HG03558 (cell line): Measurements from ENCODE around the gene SMIM41.

Source experiments
- ATAC-seq: cut with Tn5 transposase; IDR thresholded peaks from one replicate; pipeline ENCODE4 v1.9.1; 2021; ENCODE audit warnings: moderate number of reproducible peaks; ENCODE audit not compliant: unreplicated experiment; ENCODE audit errors: extremely low read depth

The SMIM41 gene

GRCh38 chr12:52062167-52063081, 17.1 kb upstream of the SMIM41 start:
- ATAC-seq: no peak

GRCh38 chr12:52063082-52063924, 16.2 kb upstream of the SMIM41 start:
- no peak for ATAC-seq

- ATAC-seq: no peak
These were observed 15.4 kb upstream of the SMIM41 start for GRCh38 chr12:52063981-52064649.

GRCh38 chr12:52066346-52067080, 13.0 kb upstream of the SMIM41 start:
- ATAC-seq: no peak

- ATAC-seq: no peak
These were observed 12.5 kb upstream of the SMIM41 start for GRCh38 chr12:52067081-52067374.

- ATAC-seq: peak; percentile 67
These were observed 9.9 kb upstream of the SMIM41 start, which contains the start of gene ATG101 for GRCh38 chr12:52069327-52070184. ATG101 (plus strand) TSS chr12:52069978; CDS start chr12:52073651, 3,673 bp downstream.

GRCh38 chr12:52070185-52070925, 9.1 kb upstream of the SMIM41 start:
- ATAC-seq: no peak

GRCh38 chr12:52073531-52074381, 5.7 kb upstream of the SMIM41 start:
- no peak for ATAC-seq

- no peak for ATAC-seq
These were observed 4.4 kb upstream of the SMIM41 start for GRCh38 chr12:52074971-52075724.

- no peak for ATAC-seq
These were observed 2.7 kb upstream of the SMIM41 start for GRCh38 chr12:52076811-52077210.

- no peak for ATAC-seq
These were observed 1.2 kb upstream of the SMIM41 start for GRCh38 chr12:52078276-52078675.

- no peak for ATAC-seq
These were observed 1.1 kb downstream of the SMIM41 start for GRCh38 chr12:52080403-52081251.

- no peak for ATAC-seq
These were observed 1.8 kb downstream of the SMIM41 start for GRCh38 chr12:52081263-52081733.

- no peak for ATAC-seq
These were observed 2.6 kb downstream of the SMIM41 start for GRCh38 chr12:52082026-52082668.

GRCh38 chr12:52082669-52082987, 3.1 kb downstream of the SMIM41 start:
- no peak for ATAC-seq
